Lung (tissue), 12 donors: Measurements from ENCODE around the gene ZBTB39. TPM values are rescaled to one million over a fixed set of nuclear protein-coding genes. Genes with fewer than 3 reads are reported as not detected.

Source experiments
- ATAC-seq: fragments of 200-7000 bp; cut with Tn5 transposase; one replicate; pipeline ENCODE4 v1.9.1; 2020; ENCODE audit warnings: moderate number of reproducible peaks; ENCODE audit not compliant: insufficient read depth, low FRiP score
- DNase-seq, 3 donors: peaks; one replicate each; pipeline ENCODE4 v3.0.0-alpha.2; 2013 to 2017
- H3K27ac ChIP-seq, 2 donors: one replicate each; pipeline ENCODE4 v1.5.1; 2013; ENCODE audit warnings: mild to moderate bottlenecking in 2 of 2, moderate library complexity in 2 of 2, control low read depth in 1 of 2, inconsistent platforms in 1 of 2, low read depth in 1 of 2, low read length in 1 of 2
- H3K27me3 ChIP-seq, 3 donors: one replicate each; pipeline ENCODE4 v1.5.1; 2013; ENCODE audit warnings: low read length in 2 of 3; ENCODE audit not compliant: control insufficient read depth in 3 of 3, insufficient read depth in 3 of 3
- H3K36me3 ChIP-seq, 4 donors: one replicate each; pipeline ENCODE4 v1.5.1; 2013; ENCODE audit warnings: low read length in 4 of 4, mild to moderate bottlenecking in 1 of 4, moderate library complexity in 1 of 4; ENCODE audit not compliant: control insufficient read depth in 4 of 4, insufficient read depth in 4 of 4
- H3K4me1 ChIP-seq, 5 donors: one replicate each; pipeline ENCODE4 v1.5.1; 2013; ENCODE audit warnings: low read length in 5 of 5, mild to moderate bottlenecking in 2 of 5, moderate library complexity in 1 of 5; ENCODE audit not compliant: control insufficient read depth in 5 of 5, insufficient read depth in 5 of 5
- H3K4me3 ChIP-seq: one replicate; pipeline ENCODE4 v1.5.1; 2013; ENCODE audit warnings: mild to moderate bottlenecking, control low read depth, moderate library complexity
- H3K9ac ChIP-seq, 2 donors: one replicate each; pipeline ENCODE4 v1.5.1; 2013; ENCODE audit warnings: low read length in 2 of 2, control low read depth in 1 of 2; ENCODE audit not compliant: insufficient read depth in 1 of 2
- H3K9me3 ChIP-seq, 4 donors: one replicate each; pipeline ENCODE4 v1.5.1; 2013; ENCODE audit warnings: low read length in 3 of 4, mild to moderate bottlenecking in 1 of 4, moderate library complexity in 1 of 4; ENCODE audit not compliant: control insufficient read depth in 4 of 4, insufficient read depth in 3 of 4
- WGBS, 2 donors: extraction: QIAGEN DNeasy Blood & Tissue Kit; methylation state at CpG; one replicate each; pipeline ENCODE4 v1.1.7; 2013; 5-methylcytosine and 5-hydroxymethylcytosine counted together
- polyA plus RNA-seq, 2 donors: library from polyadenylated mRNA; stranded (reverse); fragments of 200-250 nt; gene quantifications; one replicate each; pipeline ENCODE4 v1.2.1, GENCODE V29; 2013
- total RNA-seq, 2 donors: library from RNA; depleted of rRNA in 1 of 2; stranded (reverse); fragments of >200 nt in 1 of 2; gene quantifications; one replicate each; pipeline ENCODE4 v1.2.1, GENCODE V29; 2014 to 2021
- TF ChIP-seq, protein P1 (sequence below): IDR thresholded peaks from 2 replicates; pipeline ENCODE4 v1.5.1; 2012; ENCODE audit warnings: mild to moderate bottlenecking; ENCODE audit errors: control extremely low read depth, extremely low read depth
- donor health status: control.
- donor health status: control.
- donor health status: Bipolar disorder and iron deficiency.
- donor health status: healthy.
- donor health status: DM: yes; HTN: yes; CAD: no.

ZBTB39 gene
- total and polyA plus RNA-seq, 4 donors, result 2.2 to 9.1 (median 4.5) TPM

DNA sequence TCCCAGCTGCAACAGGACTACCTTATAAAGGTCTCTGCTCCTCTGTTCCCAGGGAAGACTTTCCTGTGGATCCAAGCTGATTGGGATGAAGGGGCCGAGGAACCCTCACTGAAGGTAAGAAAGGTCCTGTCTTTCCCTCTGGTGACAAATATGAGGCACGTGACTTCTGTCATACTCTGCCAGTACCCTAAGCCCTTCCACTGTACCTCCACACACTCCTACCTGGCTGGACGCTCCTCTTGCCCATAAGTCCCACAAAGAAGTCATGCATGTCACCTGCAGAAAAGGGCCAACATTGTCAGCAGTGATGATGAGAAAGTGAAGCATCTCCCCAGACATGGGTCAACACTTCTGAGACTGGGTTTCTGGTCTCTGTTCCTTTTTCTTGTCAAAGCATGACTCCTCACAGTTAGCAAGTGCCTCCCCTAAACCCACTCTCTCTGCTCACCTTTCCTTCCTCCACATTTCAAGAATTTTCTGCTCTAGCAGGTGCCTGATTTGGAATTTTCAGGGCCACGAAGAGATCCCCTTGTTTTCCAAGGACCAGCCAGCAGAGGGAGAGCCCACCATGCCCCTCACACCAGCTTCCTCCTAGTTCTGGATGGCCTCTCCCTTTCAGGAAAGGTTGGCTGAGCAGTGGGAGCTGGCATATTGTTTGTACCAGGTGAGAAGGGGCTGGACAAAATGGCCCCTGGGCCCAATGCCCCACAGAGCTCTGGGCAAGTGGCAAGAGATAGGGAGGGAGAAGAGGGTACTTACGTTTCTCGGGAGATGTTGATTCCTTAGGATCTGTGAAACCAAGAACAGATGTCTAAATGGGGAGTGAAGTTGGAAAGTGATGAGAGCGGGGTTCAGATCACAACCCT, 6.5 kb upstream of the ZBTB39 start:
- WGBS, 2 donors, result 79 to 86% methylated on average over 7 of the region's 7 CpGs
- H3K4me3 ChIP-seq, result no peak overlapping the region

DNA sequence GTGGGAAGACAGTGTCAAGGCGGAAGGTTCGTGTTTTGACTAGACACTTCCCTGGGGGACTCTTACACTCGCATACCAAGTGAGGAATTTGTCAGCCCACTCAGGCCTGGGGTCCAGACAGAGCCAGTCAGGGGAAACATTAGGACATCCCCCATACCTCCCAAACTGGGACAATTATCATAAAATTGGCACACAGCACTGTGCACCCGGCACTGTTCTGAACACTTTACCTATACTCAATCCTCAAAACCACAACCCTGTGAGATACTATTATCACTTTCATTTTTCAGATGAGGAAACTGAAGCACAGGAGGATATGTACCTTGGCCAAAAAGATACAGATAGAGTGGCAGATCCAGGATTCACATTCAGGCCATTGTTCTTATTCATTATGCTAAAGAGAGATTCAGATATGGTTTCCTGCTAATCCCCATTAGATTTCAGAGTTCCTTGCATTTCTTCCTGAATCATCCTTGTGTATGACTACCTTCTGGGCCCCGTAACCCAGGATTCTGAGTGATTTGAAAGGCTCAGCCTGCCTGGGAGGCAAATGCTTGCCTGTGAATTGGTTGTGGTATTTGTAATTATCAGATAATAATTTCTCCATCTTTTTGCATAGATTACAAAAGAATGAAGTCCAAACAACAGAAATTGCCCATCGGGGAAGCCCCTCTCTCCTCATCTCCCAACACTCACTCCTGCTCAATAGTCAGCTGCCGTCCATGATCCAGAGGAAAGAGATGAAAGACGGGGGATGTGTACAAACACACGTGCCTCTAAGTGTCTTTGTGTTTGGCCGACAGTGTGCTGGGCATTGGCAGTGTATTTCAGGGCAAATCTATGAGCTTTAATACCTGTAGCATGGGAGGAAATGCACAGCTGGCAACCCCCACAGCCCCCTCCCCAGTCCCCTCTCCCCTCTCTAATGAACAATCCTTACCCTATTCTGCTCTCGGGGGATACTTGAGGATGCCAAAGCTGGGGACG, 5.4 kb upstream of the ZBTB39 start:
- Histone ChIP-seq H3K9ac (no peak overlapping the region), H3K27ac (no peak overlapping the region), H3K4me3 (no peak overlapping the region), H3K4me1 (peaks cover 0 to 2% (median 0%) of the 10 kb centered on the region in 5 donors), H3K9me3 (no peaks in the 10 kb centered on the region), H3K36me3 (no peaks in the 10 kb centered on the region), H3K27me3 (peaks cover 0 to 17% (median 2%) of the 10 kb centered on the region in 3 donors)
- TF ChIP-seq, protein P1, sequence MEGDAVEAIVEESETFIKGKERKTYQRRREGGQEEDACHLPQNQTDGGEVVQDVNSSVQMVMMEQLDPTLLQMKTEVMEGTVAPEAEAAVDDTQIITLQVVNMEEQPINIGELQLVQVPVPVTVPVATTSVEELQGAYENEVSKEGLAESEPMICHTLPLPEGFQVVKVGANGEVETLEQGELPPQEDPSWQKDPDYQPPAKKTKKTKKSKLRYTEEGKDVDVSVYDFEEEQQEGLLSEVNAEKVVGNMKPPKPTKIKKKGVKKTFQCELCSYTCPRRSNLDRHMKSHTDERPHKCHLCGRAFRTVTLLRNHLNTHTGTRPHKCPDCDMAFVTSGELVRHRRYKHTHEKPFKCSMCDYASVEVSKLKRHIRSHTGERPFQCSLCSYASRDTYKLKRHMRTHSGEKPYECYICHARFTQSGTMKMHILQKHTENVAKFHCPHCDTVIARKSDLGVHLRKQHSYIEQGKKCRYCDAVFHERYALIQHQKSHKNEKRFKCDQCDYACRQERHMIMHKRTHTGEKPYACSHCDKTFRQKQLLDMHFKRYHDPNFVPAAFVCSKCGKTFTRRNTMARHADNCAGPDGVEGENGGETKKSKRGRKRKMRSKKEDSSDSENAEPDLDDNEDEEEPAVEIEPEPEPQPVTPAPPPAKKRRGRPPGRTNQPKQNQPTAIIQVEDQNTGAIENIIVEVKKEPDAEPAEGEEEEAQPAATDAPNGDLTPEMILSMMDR, result no peak
- no peak for ATAC-seq
- DNase-seq, result no peak
- WGBS, 2 donors, result 70 to 82% methylated on average over 12 of the region's 12 CpGs

More for the DNA sequence above, 6.5 kb upstream of the ZBTB39 start:
- Histone ChIP-seq H3K36me3 (no peaks in the 10 kb centered on the region), H3K9me3 (no peaks in the 10 kb centered on the region), H3K27me3 (peaks cover 0 to 17% (median 2%) of the 10 kb centered on the region in 3 donors), H3K4me1 (no peaks in the 10 kb centered on the region), H3K27ac (no peak overlapping the region), H3K9ac (no peak overlapping the region)
- ATAC-seq (no peak), DNase-seq (no peak)
- TF ChIP-seq, protein P1, result no peak

DNA sequence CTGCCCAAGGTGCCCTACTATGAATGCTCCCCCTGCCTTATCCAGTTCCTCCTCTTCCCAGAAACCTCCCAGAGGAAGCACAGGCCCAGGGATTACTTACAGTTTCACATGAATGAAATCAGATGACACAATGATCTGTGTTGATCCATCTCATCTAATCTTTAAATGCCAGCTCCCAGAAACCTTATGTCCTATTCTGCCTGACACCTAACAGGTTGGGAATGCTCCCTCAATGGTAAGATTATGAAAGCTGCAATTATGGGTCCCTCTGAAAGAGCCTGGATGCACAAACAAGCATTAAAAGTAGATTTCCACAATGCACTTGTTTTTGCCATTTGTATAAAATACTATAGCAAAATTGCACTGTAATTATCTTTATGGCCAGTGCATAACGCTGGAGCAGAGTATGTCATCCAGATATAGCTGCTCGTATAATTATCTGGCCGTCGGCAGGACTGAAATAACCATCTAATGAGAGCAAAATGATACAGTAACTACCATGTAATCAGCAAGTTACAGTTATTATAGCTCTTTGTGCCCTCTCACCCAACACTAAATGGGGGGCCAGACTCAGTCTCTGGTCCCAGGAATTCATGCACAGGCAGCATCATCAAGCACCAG, 4.4 kb upstream of the ZBTB39 start:
- H3K9me3 ChIP-seq, result no peaks in the 10 kb centered on the region
- 91 to 96% methylated on average over 4 of the region's 4 CpGs for WGBS, 2 donors

More for the DNA sequence above, 4.4 kb upstream of the ZBTB39 start:
- Histone ChIP-seq H3K36me3 (no peaks in the 10 kb centered on the region), H3K4me3 (no peak overlapping the region), H3K4me1 (peaks cover 0 to 4% (median 0%) of the 10 kb centered on the region in 5 donors), H3K9ac (no peak overlapping the region), H3K27ac (no peak overlapping the region), H3K27me3 (peaks cover 0 to 17% (median 2%) of the 10 kb centered on the region in 3 donors)
- no peak for ATAC-seq
- no peak for DNase-seq
- TF ChIP-seq, protein P1, result no peak
